RWPE2 (cell line): Measurements from ENCODE around the gene MRPL30.
"Not testable (repeated sequence)": the region's sequence is repeated elsewhere in the genome, so short reads cannot be mapped to it uniquely, and the experiment has no call there.

Experiments used
- ATAC-seq: fragments of 200-7000 bp; cut with Tn5 transposase; 3 replicates; pipeline ENCODE4 v1.9.1; 2021; ENCODE audit warnings: low read depth
- DNase-seq: peaks from one replicate; pipeline ENCODE4 v3.0.0-alpha.2; 2020; ENCODE audit warnings: low spot score
- H3K27ac ChIP-seq: fragments of 450-650 bp; 2 replicates; pipeline ENCODE4 v1.5.1; 2017; ENCODE audit warnings: mild to moderate bottlenecking; ENCODE audit not compliant: poor library complexity, severe bottlenecking
- H3K27me3 ChIP-seq: fragments of 250-450 bp; sonication (Bioruptor Pico); 2 replicates; pipeline ENCODE4 v1.5.1; 2021; ENCODE audit warnings: mild to moderate bottlenecking, moderate library complexity; ENCODE audit not compliant: insufficient read depth, poor library complexity, severe bottlenecking
- H3K36me3 ChIP-seq: fragments of 250-450 bp; sonication (Bioruptor Pico); 2 replicates; pipeline ENCODE4 v1.5.1; 2020; ENCODE audit warnings: low read depth, mild to moderate bottlenecking, moderate library complexity
- H3K4me1 ChIP-seq: fragments of 250-450 bp; sonication (Bioruptor Pico); 2 replicates; pipeline ENCODE4 v1.5.1; 2021; ENCODE audit warnings: mild to moderate bottlenecking, moderate library complexity; ENCODE audit not compliant: insufficient read depth, poor library complexity, severe bottlenecking
- H3K4me3 ChIP-seq: fragments of 250-450 bp; sonication (Bioruptor Pico); 2 replicates; pipeline ENCODE4 v1.5.1; 2021; ENCODE audit warnings: mild to moderate bottlenecking, moderate library complexity; ENCODE audit not compliant: severe bottlenecking
- H3K9me3 ChIP-seq: fragments of 250-450 bp; sonication (Bioruptor Pico); 2 replicates; pipeline ENCODE4 v1.5.1; 2021; ENCODE audit warnings: mild to moderate bottlenecking, moderate library complexity; ENCODE audit not compliant: severe bottlenecking
- CTCF ChIP-seq: fragments of 450-650 bp; IDR thresholded peaks from one replicate; pipeline ENCODE4 v1.5.1; 2017; ENCODE audit warnings: mild to moderate bottlenecking, moderate library complexity; ENCODE audit not compliant: poor library complexity, severe bottlenecking

MRPL30 gene

GRCh38 chr2:99184811-99185210 is 3.8 kb downstream of the MRPL30 start:
- Histone ChIP-seq H3K4me3 (no peak overlapping the region), H3K4me1 (peaks cover 18% of the 10 kb centered on the region), H3K27ac (no peak overlapping the region), H3K9me3 (no peaks in the 10 kb centered on the region), H3K27me3 (no peaks in the 10 kb centered on the region), H3K36me3 (peaks cover 34% of the 10 kb centered on the region)
- no peak for TF ChIP-seq CTCF
- no peak for ATAC-seq
- no peak for DNase-seq

GRCh38 chr2:99187011-99187410 is 6.0 kb downstream of the MRPL30 start:
- TF ChIP-seq CTCF, result no peak
- no peaks in the 10 kb centered on the region for H3K27me3 ChIP-seq
- no peak for DNase-seq
- H3K4me1 ChIP-seq, result peaks cover 8% of the 10 kb centered on the region
- H3K36me3 ChIP-seq, result peaks cover 46% of the 10 kb centered on the region
- no peak for ATAC-seq
- H3K27ac ChIP-seq, result no peak overlapping the region
- no peaks in the 10 kb centered on the region for H3K9me3 ChIP-seq
- no peak overlapping the region for H3K4me3 ChIP-seq

- Histone ChIP-seq H3K36me3 (peaks cover 59% of the 10 kb centered on the region), H3K9me3 (no peaks in the 10 kb centered on the region)
Measured at GRCh38 chr2:99188357-99188756, 7.4 kb downstream of the MRPL30 start.

GRCh38 chr2:99190548-99190947 is 9.6 kb downstream of the MRPL30 start:
- TF ChIP-seq CTCF, result peak; percentile 17
- DNase-seq (no peak), ATAC-seq (no peak)
- no peaks in the 10 kb centered on the region for H3K27me3 ChIP-seq
- no peaks in the 10 kb centered on the region for H3K9me3 ChIP-seq
- H3K4me3 ChIP-seq, result no peak overlapping the region
- no peak overlapping the region for H3K27ac ChIP-seq
- peaks cover 75% of the 10 kb centered on the region for H3K36me3 ChIP-seq
- H3K4me1 ChIP-seq, result no peaks in the 10 kb centered on the region

More at GRCh38 chr2:99188357-99188756, 7.4 kb downstream of the MRPL30 start:
- DNase-seq (no peak), ATAC-seq (no peak)
- Histone ChIP-seq H3K27me3 (no peaks in the 10 kb centered on the region), H3K27ac (no peak overlapping the region), H3K4me3 (no peak overlapping the region), H3K4me1 (no peaks in the 10 kb centered on the region)
- no peak for TF ChIP-seq CTCF

- H3K36me3 ChIP-seq, result peaks cover 74% of the 10 kb centered on the region
- DNase-seq, H3K27ac ChIP-seq, H3K4me3 ChIP-seq, H3K27me3 ChIP-seq, ATAC-seq, H3K9me3 ChIP-seq, H3K4me1 ChIP-seq: not testable (repeated sequence)
Measured at GRCh38 chr2:99192364-99192763, 11.4 kb downstream of the MRPL30 start.
